ENCODE measurements around the gene GPR150.

GPR150 gene

DNA sequence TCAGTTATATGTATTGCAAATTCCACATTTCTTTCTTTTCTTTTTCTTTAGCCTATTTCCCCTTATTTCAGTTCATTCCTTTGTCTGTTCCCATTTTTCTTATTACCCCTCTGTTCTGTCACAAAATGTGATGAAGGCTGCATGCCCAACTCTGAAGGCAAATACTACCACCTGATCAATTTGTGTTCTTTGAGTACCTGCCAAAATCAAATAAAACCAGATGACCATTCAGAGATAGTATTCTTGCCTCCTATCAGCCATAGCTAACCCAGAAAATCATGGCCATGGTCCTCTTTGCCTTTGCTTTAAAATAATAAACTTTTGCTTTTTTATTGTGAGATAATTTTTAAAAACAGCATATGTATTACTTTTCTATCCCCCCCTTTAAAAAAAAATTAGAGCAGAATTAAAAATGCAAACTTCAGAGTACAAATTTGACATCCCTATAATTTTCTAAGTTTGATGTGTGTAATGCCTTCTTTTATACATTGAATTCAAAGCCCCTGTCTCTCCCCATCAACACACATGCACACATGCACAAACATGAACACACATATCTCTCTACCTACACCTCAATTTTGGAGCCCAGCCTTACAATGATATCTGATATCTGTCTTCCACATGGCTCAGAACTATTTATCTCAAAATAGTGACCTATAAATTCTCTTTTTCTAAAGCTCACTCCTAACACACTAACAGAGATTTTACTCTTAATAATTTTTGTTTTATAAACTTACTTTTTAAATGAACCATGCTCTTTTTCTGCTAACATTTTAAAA is 30.1 kb downstream of the GPR150 start:
- no peak overlapping the region for H4K12ac ChIP-seq (ENCODE audit: low read depth, low read length)
- no peak overlapping the region for H3K9ac ChIP-seq (ENCODE audit: low read length)
- no peaks in the 10 kb centered on the region for H3K27me3 ChIP-seq (ENCODE audit: insufficient read depth, low read length)
- peaks cover 6% of the 10 kb centered on the region for H3K79me1 ChIP-seq (ENCODE audit: low read length)
- H3K18ac ChIP-seq (ENCODE audit: low read length) = no peak overlapping the region
- H3K14ac ChIP-seq (ENCODE audit: low read length) = no peak overlapping the region
- peaks cover 0 to 3% of the 10 kb centered on the region in 2 experiments for H3K4me1 ChIP-seq (ENCODE audit: control insufficient read depth in 1 of 2, insufficient read depth in 2 of 2, low read length in 2 of 2)
- DNase-seq = no peak
- H4K91ac ChIP-seq (ENCODE audit: low read depth, low read length) = no peak overlapping the region
- H2AK5ac ChIP-seq (ENCODE audit: low read length) = no peak overlapping the region
- H3K4me2 ChIP-seq (ENCODE audit: low read length) = no peak overlapping the region
- no peak overlapping the region for H3K27ac ChIP-seq (ENCODE audit: low read depth, low read length)
- H3K36me3 ChIP-seq (ENCODE audit: control insufficient read depth in 1 of 2, insufficient read depth in 2 of 2, low read length in 2 of 2) = no peaks in the 10 kb centered on the region
- no peak overlapping the region for H3K4me3 ChIP-seq (ENCODE audit: low read depth, low read length)
- H3K23ac ChIP-seq (ENCODE audit: low read length) = no peak overlapping the region
- no peak overlapping the region for H3K4ac ChIP-seq (ENCODE audit: low read depth, low read length)
- no peak overlapping the region for H2BK12ac ChIP-seq (ENCODE audit: low read length)
- H2AFZ ChIP-seq (ENCODE audit: insufficient read depth, low read length, poor library complexity) = no peak overlapping the region
- no peak overlapping the region for H2BK120ac ChIP-seq (ENCODE audit: insufficient read depth, low read length, poor library complexity)
- H3K9me3 ChIP-seq (ENCODE audit: insufficient read depth, low read depth, low read length) = no peaks in the 10 kb centered on the region
- no peak overlapping the region for H2BK5ac ChIP-seq (ENCODE audit: low read depth, low read length, poor library complexity)
- H3K79me2 ChIP-seq (ENCODE audit: control insufficient read depth, insufficient read depth, low read length, poor library complexity) = no peaks in the 10 kb centered on the region
- no peak overlapping the region for H4K8ac ChIP-seq (ENCODE audit: low read depth, low read length)

DNA sequence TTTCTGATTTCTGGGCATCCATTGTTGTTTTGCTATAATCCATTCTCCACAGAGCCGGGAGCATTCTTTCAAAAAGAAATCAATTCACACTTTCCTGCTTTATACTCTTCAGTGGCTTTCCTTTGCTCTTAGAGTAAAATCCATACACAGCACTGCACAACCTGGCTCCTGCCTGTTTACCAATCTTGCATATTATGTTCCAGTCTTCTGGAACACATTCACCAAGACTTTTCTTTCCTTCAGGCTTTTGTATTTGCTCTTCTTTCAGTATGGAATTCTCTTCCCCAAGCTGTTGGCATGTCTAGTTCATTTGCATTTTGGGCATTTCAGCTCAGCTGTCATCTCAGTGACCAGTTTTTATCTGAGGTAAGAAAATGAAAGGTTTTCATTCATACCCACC is 33.0 kb downstream of the GPR150 start:
- Histone ChIP-seq H3K9ac (ENCODE audit: low read length) (no peak overlapping the region), H3K27me3 (ENCODE audit: insufficient read depth, low read length) (no peaks in the 10 kb centered on the region), H4K12ac (ENCODE audit: low read depth, low read length) (no peak overlapping the region), H3K18ac (ENCODE audit: low read length) (no peak overlapping the region), H3K23ac (ENCODE audit: low read length) (no peak overlapping the region), H2AK5ac (ENCODE audit: low read length) (no peak overlapping the region), H2BK120ac (ENCODE audit: insufficient read depth, low read length, poor library complexity) (no peak overlapping the region), H2BK5ac (ENCODE audit: low read depth, low read length, poor library complexity) (no peak overlapping the region), H3K4me1 (ENCODE audit: control insufficient read depth in 1 of 2, insufficient read depth in 2 of 2, low read length in 2 of 2) (no peaks in the 10 kb centered on the region), H3K4me2 (ENCODE audit: low read length) (no peak overlapping the region), H3K27ac (ENCODE audit: low read depth, low read length) (no peak overlapping the region), H3K4ac (ENCODE audit: low read depth, low read length) (no peak overlapping the region), H3K4me3 (ENCODE audit: low read depth, low read length) (no peak overlapping the region), H4K91ac (ENCODE audit: low read depth, low read length) (no peak overlapping the region), H3K14ac (ENCODE audit: low read length) (no peak overlapping the region), H3K36me3 (ENCODE audit: control insufficient read depth in 1 of 2, insufficient read depth in 2 of 2, low read length in 2 of 2) (no peaks in the 10 kb centered on the region), H3K9me3 (ENCODE audit: insufficient read depth, low read depth, low read length) (no peaks in the 10 kb centered on the region), H3K79me2 (ENCODE audit: control insufficient read depth, insufficient read depth, low read length, poor library complexity) (no peaks in the 10 kb centered on the region), H3K79me1 (ENCODE audit: low read length) (no peaks in the 10 kb centered on the region), H2BK12ac (ENCODE audit: low read length) (no peak overlapping the region), H2AFZ (ENCODE audit: insufficient read depth, low read length, poor library complexity) (no peak overlapping the region), H4K8ac (ENCODE audit: low read depth, low read length) (no peak overlapping the region)
- no CpG with 5 or more reads among the region's 1 CpG for WGBS (ENCODE audit: extremely low coverage, insufficient coverage, insufficient read length)
- no peak for DNase-seq

GRCh38 chr5:95654196-95654595 is 34.3 kb downstream of the GPR150 start:
- H2AK5ac ChIP-seq (ENCODE audit: low read length) = no peak overlapping the region
- no peak overlapping the region for H4K8ac ChIP-seq (ENCODE audit: low read depth, low read length)
- no peaks in the 10 kb centered on the region for H3K79me2 ChIP-seq (ENCODE audit: control insufficient read depth, insufficient read depth, low read length, poor library complexity)
- no peak overlapping the region for H3K23ac ChIP-seq (ENCODE audit: low read length)
- H3K9me3 ChIP-seq (ENCODE audit: insufficient read depth, low read depth, low read length) = no peaks in the 10 kb centered on the region
- H3K79me1 ChIP-seq (ENCODE audit: low read length) = no peaks in the 10 kb centered on the region
- H3K36me3 ChIP-seq (ENCODE audit: control insufficient read depth in 1 of 2, insufficient read depth in 2 of 2, low read length in 2 of 2) = no peaks in the 10 kb centered on the region
- no peaks in the 10 kb centered on the region for H3K27me3 ChIP-seq (ENCODE audit: insufficient read depth, low read length)
- no peak overlapping the region for H3K14ac ChIP-seq (ENCODE audit: low read length)
- no peak overlapping the region for H3K18ac ChIP-seq (ENCODE audit: low read length)
- H2BK12ac ChIP-seq (ENCODE audit: low read length) = no peak overlapping the region
- no peak for DNase-seq
- whole genome bisulfite sequencing (ENCODE audit: extremely low coverage, insufficient coverage, insufficient read length) = no CpG with 5 or more reads among the region's 3 CpGs
- no peak overlapping the region for H3K9ac ChIP-seq (ENCODE audit: low read length)
- H3K4me2 ChIP-seq (ENCODE audit: low read length) = no peak overlapping the region
- no peak overlapping the region for H2BK120ac ChIP-seq (ENCODE audit: insufficient read depth, low read length, poor library complexity)
- no peak overlapping the region for H2AFZ ChIP-seq (ENCODE audit: insufficient read depth, low read length, poor library complexity)
- no peak overlapping the region for H3K4ac ChIP-seq (ENCODE audit: low read depth, low read length)
- no peak overlapping the region for H3K27ac ChIP-seq (ENCODE audit: low read depth, low read length)
- no peak overlapping the region for H2BK5ac ChIP-seq (ENCODE audit: low read depth, low read length, poor library complexity)
- no peaks in the 10 kb centered on the region for H3K4me1 ChIP-seq (ENCODE audit: control insufficient read depth in 1 of 2, insufficient read depth in 2 of 2, low read length in 2 of 2)
- no peak overlapping the region for H4K91ac ChIP-seq (ENCODE audit: low read depth, low read length)
- no peak overlapping the region for H4K12ac ChIP-seq (ENCODE audit: low read depth, low read length)
- no peak overlapping the region for H3K4me3 ChIP-seq (ENCODE audit: low read depth, low read length)

- Histone ChIP-seq H2BK5ac (ENCODE audit: low read depth, low read length, poor library complexity) (no peak overlapping the region), H3K14ac (ENCODE audit: low read length) (no peak overlapping the region), H3K79me1 (ENCODE audit: low read length) (no peaks in the 10 kb centered on the region), H3K79me2 (ENCODE audit: control insufficient read depth, insufficient read depth, low read length, poor library complexity) (no peaks in the 10 kb centered on the region), H3K18ac (ENCODE audit: low read length) (no peak overlapping the region), H3K23ac (ENCODE audit: low read length) (no peak overlapping the region), H3K27me3 (ENCODE audit: insufficient read depth, low read length) (no peaks in the 10 kb centered on the region), H2AFZ (ENCODE audit: insufficient read depth, low read length, poor library complexity) (no peak overlapping the region), H4K91ac (ENCODE audit: low read depth, low read length) (no peak overlapping the region), H2BK12ac (ENCODE audit: low read length) (no peak overlapping the region), H3K27ac (ENCODE audit: low read depth, low read length) (no peak overlapping the region), H3K4me2 (ENCODE audit: low read length) (no peak overlapping the region), H4K12ac (ENCODE audit: low read depth, low read length) (no peak overlapping the region), H2BK120ac (ENCODE audit: insufficient read depth, low read length, poor library complexity) (no peak overlapping the region), H2AK5ac (ENCODE audit: low read length) (no peak overlapping the region), H3K4me3 (ENCODE audit: low read depth, low read length) (no peak overlapping the region), H3K9me3 (ENCODE audit: insufficient read depth, low read depth, low read length) (no peaks in the 10 kb centered on the region), H4K8ac (ENCODE audit: low read depth, low read length) (no peak overlapping the region), H3K4me1 (ENCODE audit: control insufficient read depth in 1 of 2, insufficient read depth in 2 of 2, low read length in 2 of 2) (no peaks in the 10 kb centered on the region), H3K9ac (ENCODE audit: low read length) (no peak overlapping the region), H3K4ac (ENCODE audit: low read depth, low read length) (no peak overlapping the region), H3K36me3 (ENCODE audit: control insufficient read depth in 1 of 2, insufficient read depth in 2 of 2, low read length in 2 of 2) (no peaks in the 10 kb centered on the region)
- no CpG with 5 or more reads among the region's 1 CpG for WGBS (ENCODE audit: extremely low coverage, insufficient coverage, insufficient read length)
- no peak for DNase-seq
Observed at GRCh38 chr5:95655575-95655974, 35.7 kb downstream of the GPR150 start.

Data from trophoblast cell (in vitro differentiated cells and primary cell).